GM23338 (cell line): Measurements from ENCODE around the gene RNF130. TPM values are rescaled to one million over a fixed set of nuclear protein-coding genes. Genes with fewer than 3 reads are reported as not detected.
A peak's percentile ranks its signal among the peaks of the same experiment; 100 is the strongest.

ENCODE experiments used
- ATAC-seq: fragments of 200-7000 bp; cut with Tn5 transposase; 3 replicates; pipeline ENCODE4 v1.9.1; 2020
- DNase-seq: peaks from one replicate; pipeline ENCODE4 v3.0.0-alpha.2; 2015; ENCODE audit warnings: low spot score
- H2AFZ ChIP-seq: fragments of 200-600 bp; sonication (generic); 2 replicates; pipeline ENCODE4 v1.8.0; 2016; ENCODE audit warnings: antibody characterized with exemption, mild to moderate bottlenecking, moderate library complexity
- H3F3A ChIP-seq: fragments of 200-600 bp; sonication (generic); replicated peaks from 2 replicates; pipeline ENCODE4 v1.8.0; 2017; ENCODE audit warnings: antibody characterized with exemption, mixed run types, low read depth
- H3K27ac ChIP-seq: fragments of 200-600 bp; sonication (generic); 2 replicates; pipeline ENCODE4 v1.6.1; 2016; ENCODE audit warnings: low read depth
- H3K27me3 ChIP-seq: fragments of 200-600 bp; sonication (generic); 2 replicates; pipeline ENCODE4 v1.8.0; 2016; ENCODE audit warnings: mild to moderate bottlenecking, mixed run types, moderate library complexity; ENCODE audit not compliant: insufficient read depth
- H3K36me3 ChIP-seq: fragments of 200-600 bp; sonication (generic); 2 replicates; pipeline ENCODE4 v1.8.0; 2016; ENCODE audit warnings: mild to moderate bottlenecking; ENCODE audit not compliant: insufficient read depth
- H3K4me1 ChIP-seq: fragments of 200-600 bp; sonication (generic); 2 replicates; pipeline ENCODE4 v1.8.0; 2016; ENCODE audit warnings: mild to moderate bottlenecking, moderate library complexity; ENCODE audit not compliant: insufficient read depth
- H3K4me2 ChIP-seq: fragments of 200-600 bp; sonication (generic); 2 replicates; pipeline ENCODE4 v1.7.1; 2017; ENCODE audit warnings: mixed run types
- H3K4me3 ChIP-seq: fragments of 200-600 bp; sonication (generic); 2 replicates; pipeline ENCODE4 v1.6.1; 2016; ENCODE audit warnings: mixed run types
- H3K79me2 ChIP-seq: fragments of 200-600 bp; sonication (generic); replicated peaks from 2 replicates; pipeline ENCODE4 v1.8.0; 2017; ENCODE audit warnings: mild to moderate bottlenecking; ENCODE audit not compliant: insufficient read depth
- H3K9me2 ChIP-seq: fragments of 200-600 bp; sonication (generic); 2 replicates; pipeline ENCODE4 v1.8.0; 2017; ENCODE audit not compliant: insufficient read depth
- H4K20me1 ChIP-seq: fragments of 200-600 bp; sonication (generic); replicated peaks from 2 replicates; pipeline ENCODE4 v1.8.0; 2017; ENCODE audit warnings: mild to moderate bottlenecking; ENCODE audit not compliant: insufficient read depth
- H3K27ac Mint-ChIP-seq: 2 replicates; pipeline ENCODE4 v1.8.0; 2020; ENCODE audit warnings: inconsistent platforms, mild to moderate bottlenecking, moderate library complexity, mixed read lengths
- H3K27me3 Mint-ChIP-seq: 3 replicates; pipeline ENCODE4 v1.8.0; 2022; ENCODE audit warnings: low read depth, mild to moderate bottlenecking, moderate library complexity, mixed read lengths, inconsistent platforms; ENCODE audit not compliant: insufficient read depth, poor library complexity
- H3K36me3 Mint-ChIP-seq: 3 replicates; pipeline ENCODE4 v1.8.0; 2021; ENCODE audit warnings: low read depth, mild to moderate bottlenecking, inconsistent platforms, moderate library complexity, mixed read lengths
- H3K4me1 Mint-ChIP-seq: 3 replicates; pipeline ENCODE4 v1.8.0; 2020; ENCODE audit warnings: mild to moderate bottlenecking, inconsistent platforms, mixed read lengths
- H3K4me3 Mint-ChIP-seq: 3 replicates; pipeline ENCODE4 v1.8.0; 2021; ENCODE audit warnings: moderate library complexity, mild to moderate bottlenecking, inconsistent platforms, mixed read lengths
- H3K9me3 Mint-ChIP-seq: 3 replicates; pipeline ENCODE4 v1.8.0; 2020; ENCODE audit warnings: moderate library complexity, mild to moderate bottlenecking, inconsistent platforms, mixed read lengths
- CREB1 ChIP-seq: fragments of 250-450 bp; sonication (Bioruptor Pico); IDR thresholded peaks from 2 replicates; pipeline ENCODE4 v1.5.0; 2020; ENCODE audit warnings: low read depth, mild to moderate bottlenecking, moderate library complexity
- ETS1 ChIP-seq: IDR thresholded peaks from 2 replicates; pipeline ENCODE4 v1.6.1; 2016; ENCODE audit warnings: antibody characterized with exemption
- JUNB ChIP-seq: IDR thresholded peaks from one replicate; pipeline ENCODE4 v1.6.1; 2016; ENCODE audit warnings: antibody characterized with exemption; ENCODE audit not compliant: unreplicated experiment
- NANOG ChIP-seq: IDR thresholded peaks from 2 replicates; pipeline ENCODE4 v1.6.1; 2016; ENCODE audit warnings: antibody characterized with exemption, borderline replicate concordance
- POLR2AphosphoS5 ChIP-seq: IDR thresholded peaks from 2 replicates; pipeline ENCODE4 v1.6.1; 2016; ENCODE audit warnings: antibody characterized with exemption, low read depth
- REST ChIP-seq: IDR thresholded peaks from one replicate; pipeline ENCODE4 v1.6.1; 2018; ENCODE audit warnings: antibody characterized with exemption; ENCODE audit not compliant: unreplicated experiment
- ZNF114 ChIP-seq: fragments of 250-450 bp; sonication (Bioruptor Pico); IDR thresholded peaks from 2 replicates; pipeline ENCODE4 v1.5.0; 2020; ENCODE audit warnings: mild to moderate bottlenecking, moderate library complexity
- ZNF331 ChIP-seq: fragments of 250-450 bp; sonication (Bioruptor Pico); IDR thresholded peaks from 2 replicates; pipeline ENCODE4 v1.5.0; 2020; ENCODE audit warnings: low read depth, mild to moderate bottlenecking, moderate library complexity
- polyA plus RNA-seq: library from polyadenylated mRNA; unstranded; fragments of >200 nt; fragmentation: Nextera tagmentation; extraction: Ambion mirVana; gene quantifications from 2 replicates; pipeline ENCODE4 v1.2.1, GENCODE V29; 2016
- total RNA-seq: library from RNA; depleted of rRNA; stranded (reverse); fragments of >200 nt; shearing (Covaris generic); gene quantifications from 2 replicates; pipeline ENCODE4 v1.2.3, GENCODE V29; 2014
- TF ChIP-seq, protein P1 (sequence below), 2 experiments: fragments of 200-600 bp in 1 of 2; sonication (generic) in 1 of 2; conservative IDR thresholded peaks; 2 replicates each; pipeline versions ENCODE4 v1.5.1 to v1.6.1; 2016 to 2017; ENCODE audit warnings: antibody characterized with exemption in 2 of 2, low read depth in 2 of 2, mild to moderate bottlenecking in 2 of 2, moderate library complexity in 1 of 2

Gene RNF130
- total and polyA plus RNA-seq, 2 experiments from 2014 or later: 60.1 to 97.3 TPM

DNA sequence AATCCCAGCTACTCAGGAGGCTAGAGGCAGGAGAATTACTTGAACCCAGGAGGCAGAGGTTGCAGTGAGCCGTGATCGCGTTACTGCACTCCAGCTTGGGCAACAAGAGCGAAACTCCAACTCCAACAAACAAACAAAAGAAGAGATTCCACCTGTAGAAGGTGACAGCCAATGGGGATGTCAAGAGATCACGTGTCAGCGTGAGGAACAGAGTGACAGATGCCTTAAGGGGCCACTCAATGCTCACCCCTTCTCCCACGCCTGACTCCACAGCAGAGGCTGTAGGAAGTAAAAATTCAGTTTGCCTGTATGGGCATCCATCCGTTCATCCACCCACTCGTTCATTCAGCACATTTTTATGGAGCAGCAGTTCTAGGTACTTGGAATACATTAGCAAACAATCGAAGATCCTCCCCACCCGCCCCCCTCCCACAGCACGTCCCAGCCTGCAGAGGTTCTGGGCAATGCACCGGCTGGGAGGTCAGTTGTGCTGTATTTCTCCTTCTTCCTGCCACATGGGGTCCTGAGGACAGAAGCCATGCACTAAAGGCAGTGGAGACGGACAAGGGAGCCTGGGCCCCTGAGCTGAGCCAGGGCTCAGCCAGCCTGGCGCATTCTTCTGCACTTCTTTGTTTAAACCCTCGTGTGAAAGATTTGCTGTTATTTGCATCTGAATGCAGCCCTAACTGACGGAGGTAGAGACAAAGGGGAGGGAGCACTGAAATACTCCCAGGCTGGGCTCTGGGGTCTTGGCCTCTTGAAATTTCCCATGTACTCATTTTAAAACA, 11.3 kb upstream of the RNF130 start:
- TF ChIP-seq ETS1 (no peak), REST (no peak), CREB1 (CRISPR knock-in tag) (no peak), ZNF114 (no peak), JUNB (no peak), POLR2AphosphoS5 (peak; percentile 57; the same call in 1 of the 2 replicates), ZNF331 (CRISPR knock-in tag) (peak; percentile 65), NANOG (peak; percentile 55; the same call in 1 of the 2 replicates)
- TF ChIP-seq, protein P1, sequence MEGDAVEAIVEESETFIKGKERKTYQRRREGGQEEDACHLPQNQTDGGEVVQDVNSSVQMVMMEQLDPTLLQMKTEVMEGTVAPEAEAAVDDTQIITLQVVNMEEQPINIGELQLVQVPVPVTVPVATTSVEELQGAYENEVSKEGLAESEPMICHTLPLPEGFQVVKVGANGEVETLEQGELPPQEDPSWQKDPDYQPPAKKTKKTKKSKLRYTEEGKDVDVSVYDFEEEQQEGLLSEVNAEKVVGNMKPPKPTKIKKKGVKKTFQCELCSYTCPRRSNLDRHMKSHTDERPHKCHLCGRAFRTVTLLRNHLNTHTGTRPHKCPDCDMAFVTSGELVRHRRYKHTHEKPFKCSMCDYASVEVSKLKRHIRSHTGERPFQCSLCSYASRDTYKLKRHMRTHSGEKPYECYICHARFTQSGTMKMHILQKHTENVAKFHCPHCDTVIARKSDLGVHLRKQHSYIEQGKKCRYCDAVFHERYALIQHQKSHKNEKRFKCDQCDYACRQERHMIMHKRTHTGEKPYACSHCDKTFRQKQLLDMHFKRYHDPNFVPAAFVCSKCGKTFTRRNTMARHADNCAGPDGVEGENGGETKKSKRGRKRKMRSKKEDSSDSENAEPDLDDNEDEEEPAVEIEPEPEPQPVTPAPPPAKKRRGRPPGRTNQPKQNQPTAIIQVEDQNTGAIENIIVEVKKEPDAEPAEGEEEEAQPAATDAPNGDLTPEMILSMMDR (conservative IDR thresholded peaks at IDR 0.05; ENCODE audit: low read depth in 2 of 2): no peak; a peak in 1 of 4 replicates
- DNase-seq (peak; percentile 97), ATAC-seq (peak; percentile 92)
- H3K4me1 ChIP-seq: peaks cover 42% of the 10 kb centered on the region
- H3K27ac Mint-ChIP-seq: peak overlapping the region; percentile 98
- peaks cover 38% of the 10 kb centered on the region for H3K9me3 Mint-ChIP-seq
- H3K36me3 ChIP-seq: no peaks in the 10 kb centered on the region; the same call in 1 of the 2 replicates
- peaks cover 21% of the 10 kb centered on the region for H3F3A ChIP-seq
- peaks cover 47% of the 10 kb centered on the region for H3K4me1 Mint-ChIP-seq
- no peaks in the 10 kb centered on the region for H3K27me3 ChIP-seq
- H3K27ac ChIP-seq: peak overlapping the region; percentile 96
- peak overlapping the region; percentile 16 for H3K4me2 ChIP-seq
- H3K27me3 Mint-ChIP-seq: peaks cover 28% of the 10 kb centered on the region
- H2AFZ ChIP-seq: no peak overlapping the region
- no peaks in the 10 kb centered on the region for H4K20me1 ChIP-seq
- H3K4me3 Mint-ChIP-seq: peak overlapping the region; percentile 51; the same call in 2 of the 3 replicates
- no peaks in the 10 kb centered on the region for H3K79me2 ChIP-seq
- H3K36me3 Mint-ChIP-seq: peaks cover 34% of the 10 kb centered on the region
- H3K9me2 ChIP-seq: 0 out of 2 replicates have a peak, but pooled peaks cover 3% of the 10 kb centered on the region
- H3K4me3 ChIP-seq: no peak overlapping the region
